NB4 (cell line): ENCODE measurements around the gene CX3CR1.

ENCODE experiments used
- DNase-seq: peaks from one replicate; pipeline ENCODE4 v3.0.0; 2010; ENCODE audit warnings: low read depth
- H3K4me3 ChIP-seq: one replicate; pipeline ENCODE4 v1.5.1; 2011; ENCODE audit warnings: mild to moderate bottlenecking, low read depth, low read length, moderate library complexity
- CTCF ChIP-seq: IDR thresholded peaks from one replicate; pipeline ENCODE4 v1.5.1; 2012; ENCODE audit warnings: low read depth, low read length
- MYC ChIP-seq: IDR thresholded peaks from 2 replicates; pipeline ENCODE4 v1.6.1; 2011; ENCODE audit warnings: low read depth, low read length
- POLR2A ChIP-seq: IDR thresholded peaks from 2 replicates; pipeline ENCODE4 v1.6.1; 2011; ENCODE audit warnings: mild to moderate bottlenecking; ENCODE audit not compliant: insufficient read length; ENCODE audit errors: extremely low read depth
- TF ChIP-seq, protein P1 (sequence below): IDR thresholded peaks from 2 replicates; pipeline ENCODE4 v1.6.1; 2011; ENCODE audit warnings: low read depth, low read length

CX3CR1 gene

GRCh38 chr3:39262846-39263245 is 17.0 kb downstream of the CX3CR1 start:
- DNase-seq, result no peak
- TF ChIP-seq CTCF (no peak), POLR2A (no peak), MYC (no peak)
- TF ChIP-seq, protein P1, sequence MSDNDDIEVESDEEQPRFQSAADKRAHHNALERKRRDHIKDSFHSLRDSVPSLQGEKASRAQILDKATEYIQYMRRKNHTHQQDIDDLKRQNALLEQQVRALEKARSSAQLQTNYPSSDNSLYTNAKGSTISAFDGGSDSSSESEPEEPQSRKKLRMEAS, result no peak
- H3K4me3 ChIP-seq, result no peak overlapping the region

DNA sequence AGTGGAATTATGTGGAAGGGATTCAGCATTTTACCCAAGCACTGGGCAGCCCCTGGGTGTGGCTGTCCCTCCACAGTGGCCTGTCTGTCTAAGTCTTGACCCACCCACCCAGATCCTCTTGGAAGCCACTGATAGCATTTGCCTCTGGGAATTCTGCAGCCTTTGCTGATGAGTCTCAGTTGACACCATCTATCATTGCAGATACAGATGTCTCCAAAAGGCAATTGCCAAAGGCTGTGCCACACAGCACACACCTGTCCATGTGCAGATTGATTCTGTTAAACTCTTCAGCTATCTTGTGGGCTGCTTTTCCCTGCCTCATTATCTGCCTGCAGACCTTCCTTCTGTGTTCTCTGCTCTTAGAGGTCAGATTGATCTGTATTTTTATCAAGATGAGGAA is 18.1 kb downstream of the CX3CR1 start:
- TF ChIP-seq, protein P1, result no peak
- no peak for TF ChIP-seq CTCF
- no peak for TF ChIP-seq POLR2A
- no peak overlapping the region for H3K4me3 ChIP-seq
- DNase-seq, result no peak

DNA sequence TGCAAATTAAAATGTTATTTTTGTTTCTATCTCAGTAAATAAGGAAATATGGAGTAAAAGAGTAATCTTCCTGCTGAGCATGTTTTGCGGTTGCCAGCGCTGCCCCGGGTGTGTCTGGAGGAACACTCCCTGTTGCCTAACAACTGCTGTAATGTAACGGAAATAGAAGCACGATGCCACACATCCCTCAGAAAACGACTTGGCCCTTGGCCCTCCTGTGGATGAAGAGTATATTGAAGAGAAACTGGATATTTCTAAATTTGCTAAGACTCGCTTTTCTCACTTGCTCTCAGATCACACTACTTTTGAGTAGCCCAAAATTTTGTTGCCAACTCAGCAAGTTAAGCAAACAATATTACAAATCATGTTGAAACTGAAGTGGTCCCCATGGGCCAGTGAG is 18.9 kb downstream of the CX3CR1 start:
- DNase-seq, result peak; percentile 97
- TF ChIP-seq CTCF, result peak; percentile 34
- TF ChIP-seq, protein P1, result peak; percentile 87
- TF ChIP-seq MYC, result peak; percentile 86
- no peak for TF ChIP-seq POLR2A
- peak overlapping the region; percentile 29 for H3K4me3 ChIP-seq

GRCh38 chr3:39260318-39260717 is 19.5 kb downstream of the CX3CR1 start:
- DNase-seq, result no peak
- H3K4me3 ChIP-seq, result peak overlapping the region; percentile 29
- TF ChIP-seq MYC (no peak), CTCF (no peak), POLR2A (no peak)
- TF ChIP-seq, protein P1, result no peak

- peak; percentile 96 for DNase-seq
- TF ChIP-seq CTCF, result no peak
- TF ChIP-seq, protein P1, result 0 out of 2 replicates have a peak, but pooled peaks have one; percentile 1
- H3K4me3 ChIP-seq, result no peak overlapping the region
Measured at GRCh38 chr3:39255503-39256325, 24.1 kb downstream of the CX3CR1 start.
